HL-60/S4 treated with retinoic acid at 250 ng/mL for 4 days and 3 days (cell line): ENCODE measurements around the gene LIPC.
"Not testable (repeated sequence)": the region's sequence is repeated elsewhere in the genome, so short reads cannot be mapped to it uniquely, and the experiment has no call there.

ENCODE experiments used
- in situ Hi-C: fragments of 300-500 bp; cut with MboI; formaldehyde crosslinking; loops from 2 replicates; pipeline ENCODE4 v1.7.0; 2022; ENCODE audit warnings: low sequenced_read_pairs

Gene LIPC

GRCh38 chr15:58603927-58604326 is 172.1 kb downstream of the LIPC start:
- in situ Hi-C loops, result not testable (repeated sequence)

DNA sequence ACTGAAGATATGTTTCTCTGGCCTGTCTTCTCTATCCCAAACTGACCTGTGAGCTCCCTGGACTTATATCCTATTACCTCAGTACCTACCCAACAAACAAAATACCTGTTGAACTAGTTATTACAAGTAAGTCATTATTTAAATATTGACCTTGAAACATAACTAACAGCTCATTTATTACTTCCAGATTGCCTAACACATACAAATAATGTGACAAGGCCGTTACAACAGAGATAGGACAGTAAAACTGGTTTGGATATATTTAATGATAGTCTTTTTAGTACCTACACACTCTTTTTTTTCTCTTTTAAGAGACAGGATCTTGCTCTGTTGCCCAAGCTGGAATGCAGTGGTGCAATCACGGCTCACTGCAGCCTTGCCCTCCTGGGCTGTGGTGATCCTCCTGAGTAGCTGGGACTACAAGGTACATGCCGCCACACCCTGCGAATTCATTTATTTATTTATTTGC is 172.7 kb downstream of the LIPC start:
- in situ Hi-C loops, result no loop called here

GRCh38 chr15:58605931-58606530 is 174.2 kb downstream of the LIPC start:
- in situ Hi-C loops, result no loop called here

- in situ Hi-C loops, result no loop called here
Observed at GRCh38 chr15:58606577-58607080, 174.8 kb downstream of the LIPC start.

DNA sequence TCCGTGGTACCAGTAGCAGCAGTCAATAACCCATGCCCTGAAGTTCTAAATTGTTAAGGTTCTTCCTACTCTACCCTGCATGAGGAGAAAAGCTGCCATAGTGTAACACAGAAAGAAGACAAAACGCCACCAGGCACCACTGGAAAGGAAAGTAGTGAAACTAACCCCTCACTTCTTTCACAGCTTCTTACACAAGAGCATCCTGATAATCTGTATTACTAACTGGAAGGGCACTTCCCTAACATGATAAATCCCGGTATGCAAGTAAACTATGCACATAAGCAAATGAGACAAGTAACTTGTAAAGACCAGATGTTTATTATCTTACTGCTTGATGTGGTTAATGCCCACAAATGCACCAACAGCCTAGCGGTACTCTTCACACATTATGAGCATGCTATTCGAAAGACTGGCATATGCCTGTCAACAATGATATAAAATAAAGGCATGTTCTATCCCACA is 176.4 kb downstream of the LIPC start:
- in situ Hi-C loops, result no loop called here

DNA sequence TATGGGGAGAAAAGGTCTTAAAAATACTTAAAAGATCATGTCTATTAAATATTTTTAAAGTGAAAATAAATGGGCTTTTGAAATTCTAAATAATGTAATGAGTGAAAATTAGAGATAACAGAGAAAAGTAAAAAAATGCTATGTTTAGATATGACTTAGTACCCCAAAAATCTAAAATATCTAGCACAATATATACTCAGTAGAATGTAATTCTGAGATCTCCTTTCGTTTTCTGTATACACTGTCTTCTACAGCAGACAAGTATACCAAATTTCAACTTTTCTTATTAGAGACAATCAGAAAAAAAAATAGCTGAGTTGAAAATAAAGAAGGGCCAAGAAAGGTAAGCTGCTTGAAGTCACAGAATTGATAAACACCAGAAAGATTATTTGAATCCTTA is 176.9 kb downstream of the LIPC start:
- in situ Hi-C loops, result no loop called here

GRCh38 chr15:58611731-58612676 is 180.2 kb downstream of the LIPC start:
- in situ Hi-C loops, result no loop called here

DNA sequence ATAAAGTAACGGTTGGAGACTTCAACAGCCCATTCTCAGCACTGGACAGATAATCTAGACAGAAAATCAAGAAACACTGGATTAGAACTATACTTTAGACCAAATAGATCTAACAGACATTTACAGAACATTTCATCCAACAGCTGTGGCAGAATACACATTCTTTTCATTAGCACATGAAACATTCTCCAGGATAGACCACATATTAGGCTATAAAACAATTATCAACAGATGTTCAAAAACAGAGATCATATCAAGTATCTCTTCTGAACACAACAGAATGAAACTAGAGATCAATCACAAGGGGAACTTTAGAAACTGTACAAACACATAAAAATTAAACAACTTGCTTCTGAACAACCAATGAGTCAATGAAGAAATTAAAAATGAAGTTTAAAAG is 184.4 kb downstream of the LIPC start:
- in situ Hi-C loops, result no loop called here
